Measurements from ENCODE around the gene SHC2.

GRCh38 chr19:483332-484072 is 22.7 kb upstream of the SHC2 start:
- no peak for TF ChIP-seq GATA2 (IDR thresholded peaks at IDR 0.05; ENCODE audit: low read depth, low read length)
- no peak for TF ChIP-seq GATA3 (IDR thresholded peaks at IDR 0.05; ENCODE audit: low read depth, low read length)
